AG09319 (cell line): ENCODE measurements around the gene PRAMEF12.

ENCODE experiments used
- DNase-seq: peaks from one replicate; pipeline ENCODE4 v3.0.0-alpha.2; 2010; ENCODE audit warnings: low read depth; ENCODE audit errors: extremely low read depth
- CTCF ChIP-seq: IDR thresholded peaks from 2 replicates; pipeline ENCODE4 v1.5.1; 2011; ENCODE audit warnings: low read depth, mild to moderate bottlenecking, inconsistent platforms, low read length, moderate library complexity

The PRAMEF12 gene

GRCh38 chr1:12760256-12760795 lies 13.2 kb upstream of the PRAMEF12 start:
- DNase-seq = no peak
- no peak for TF ChIP-seq CTCF

- TF ChIP-seq CTCF = no peak
- DNase-seq = no peak
Measured at GRCh38 chr1:12761781-12762180, 11.8 kb upstream of the PRAMEF12 start.

GRCh38 chr1:12762766-12763165 lies 10.8 kb upstream of the PRAMEF12 start:
- no peak for DNase-seq
- no peak for TF ChIP-seq CTCF

GRCh38 chr1:12763479-12763878 lies 10.1 kb upstream of the PRAMEF12 start:
- TF ChIP-seq CTCF = no peak
- DNase-seq = no peak

GRCh38 chr1:12764016-12764415 lies 9.5 kb upstream of the PRAMEF12 start:
- DNase-seq = no peak
- no peak for TF ChIP-seq CTCF

- no peak for DNase-seq
Measured at GRCh38 chr1:12769031-12769430, 4.5 kb upstream of the PRAMEF12 start.

GRCh38 chr1:12769976-12770505 lies 3.5 kb upstream of the PRAMEF12 start:
- DNase-seq = no peak
- TF ChIP-seq CTCF = no peak

More at GRCh38 chr1:12769031-12769430, 4.5 kb upstream of the PRAMEF12 start:
- no peak for TF ChIP-seq CTCF
